ENCODE results near the gene CCL3.
"Not testable (repeated sequence)": the region's sequence is repeated elsewhere in the genome, so short reads cannot be mapped to it uniquely, and the experiment has no call there.

CCL3 gene

DNA sequence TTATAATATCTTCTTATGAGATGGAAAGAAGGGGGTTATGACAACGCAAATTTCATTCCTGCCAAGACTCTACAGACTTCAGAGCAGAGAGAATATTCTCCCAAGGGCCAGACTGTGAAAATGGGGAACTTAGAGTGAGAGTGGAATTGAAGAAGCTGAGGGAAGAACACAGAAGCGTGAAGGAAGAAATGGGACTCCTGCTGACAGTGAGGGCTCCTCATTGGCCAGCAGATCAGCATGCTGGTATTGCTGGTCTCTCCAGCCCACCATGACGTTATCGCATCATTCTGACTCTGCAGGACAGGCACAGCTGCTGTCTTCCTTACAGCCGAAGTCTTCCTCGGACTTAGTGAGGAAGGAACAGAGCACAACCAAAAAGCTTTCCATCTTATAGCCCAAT lies 38.0 kb upstream of the CCL3 start:
- Histone ChIP-seq H3K4me1 (ENCODE audit: control insufficient read depth, low read depth, low read length) (peaks cover 8% of the 10 kb centered on the region), H3K27me3 (ENCODE audit: control insufficient read depth, insufficient read depth, low read length) (no peaks in the 10 kb centered on the region), H3K9me3 (ENCODE audit: control insufficient read depth, low read depth, low read length) (peaks cover 11% of the 10 kb centered on the region), H3K4me3 (ENCODE audit: low read length) (no peak overlapping the region), H3K36me3 (ENCODE audit: control insufficient read depth, low read depth, low read length) (no peaks in the 10 kb centered on the region), H3K27ac (ENCODE audit: low read length) (no peak overlapping the region), H3K9ac (ENCODE audit: low read length) (no peak overlapping the region)

DNA sequence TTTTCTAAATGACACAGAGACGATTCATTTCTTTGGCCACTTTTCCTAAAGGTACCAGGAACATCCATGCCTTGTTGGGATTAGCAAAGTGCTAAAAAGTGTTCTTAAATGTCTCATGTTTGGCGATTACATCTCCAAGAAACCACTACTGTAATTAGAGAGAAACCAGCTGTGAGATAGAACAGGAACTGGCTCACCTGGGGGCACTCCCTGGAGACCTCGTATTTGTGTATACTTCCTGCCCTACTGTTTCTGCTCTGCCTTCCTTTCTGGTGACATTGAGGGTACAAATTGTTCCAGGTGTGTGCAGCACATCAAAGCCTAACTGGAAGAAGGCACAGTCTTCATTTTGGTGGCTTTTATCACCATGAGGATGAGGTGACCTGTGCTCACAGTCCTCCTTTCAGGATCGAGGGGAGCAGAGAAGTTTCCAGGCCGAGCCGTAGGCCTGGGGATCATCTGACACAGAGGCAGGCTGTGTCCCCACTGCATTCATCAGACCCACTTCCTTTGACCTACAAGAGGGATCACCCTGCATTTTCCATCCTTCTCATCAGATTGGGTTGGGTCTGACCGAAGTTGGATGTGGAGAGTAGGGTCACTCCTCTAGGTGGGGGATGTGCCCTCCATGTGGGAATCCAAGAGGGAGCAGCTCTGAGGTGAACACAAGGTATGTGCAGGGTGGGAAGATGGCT lies 37.4 kb upstream of the CCL3 start:
- no peak overlapping the region for H3K27ac ChIP-seq (ENCODE audit: low read length)
- H3K27me3 ChIP-seq (ENCODE audit: control insufficient read depth, insufficient read depth, low read length): no peaks in the 10 kb centered on the region
- H3K9me3 ChIP-seq (ENCODE audit: control insufficient read depth, low read depth, low read length): peaks cover 11% of the 10 kb centered on the region
- no peak overlapping the region for H3K9ac ChIP-seq (ENCODE audit: low read length)
- no peaks in the 10 kb centered on the region for H3K36me3 ChIP-seq (ENCODE audit: control insufficient read depth, low read depth, low read length)
- H3K4me1 ChIP-seq (ENCODE audit: control insufficient read depth, low read depth, low read length): peaks cover 10% of the 10 kb centered on the region
- H3K4me3 ChIP-seq (ENCODE audit: low read length): no peak overlapping the region

DNA sequence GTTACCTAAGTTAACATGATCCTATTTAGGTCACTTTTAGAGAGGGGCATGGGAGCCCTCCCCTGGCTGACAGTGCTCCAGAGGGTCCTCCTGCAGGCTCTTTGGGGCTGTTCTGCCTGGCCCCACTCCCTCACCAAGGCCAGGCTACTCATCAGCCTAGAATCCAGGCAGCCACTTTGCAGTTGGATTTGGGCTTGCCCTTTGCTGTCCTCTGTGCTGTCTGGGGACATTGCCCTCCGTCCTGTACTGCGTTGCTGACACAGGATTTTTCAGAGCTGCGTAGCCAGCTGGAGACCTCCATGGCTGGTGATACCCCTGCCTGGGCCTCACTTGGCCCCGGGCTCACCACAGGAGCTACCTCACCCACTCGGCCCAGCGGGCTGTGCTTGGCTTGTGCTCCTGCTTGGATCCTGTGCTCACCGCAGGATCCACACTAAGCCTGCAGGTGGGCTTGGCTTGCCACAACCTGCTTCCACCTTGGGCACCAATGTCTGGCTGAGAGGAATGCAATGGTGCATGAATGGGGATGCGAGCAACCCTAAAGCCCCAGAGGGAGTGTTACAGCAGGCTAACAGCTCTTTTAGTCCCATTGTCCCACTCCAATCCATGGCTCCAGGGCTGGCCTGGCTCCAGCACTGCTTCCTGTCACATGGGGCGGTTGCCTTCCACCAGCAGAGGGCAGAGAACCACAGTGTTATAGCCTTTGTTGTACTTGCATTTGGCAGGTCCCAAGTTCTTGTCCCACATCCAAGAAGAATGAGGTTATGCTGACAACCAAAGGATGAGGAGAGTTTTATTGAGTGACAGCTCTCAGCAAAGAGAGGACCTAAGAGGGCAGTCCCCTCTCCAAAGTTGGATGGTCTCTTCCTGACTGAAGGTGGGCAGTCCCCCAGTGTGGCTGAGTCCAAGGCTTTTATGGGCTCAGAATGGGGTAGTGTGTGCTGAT lies 35.2 kb upstream of the CCL3 start:
- no peaks in the 10 kb centered on the region for H3K27me3 ChIP-seq (ENCODE audit: control insufficient read depth, insufficient read depth, low read length)
- peaks cover 11% of the 10 kb centered on the region for H3K9me3 ChIP-seq (ENCODE audit: control insufficient read depth, low read depth, low read length)
- H3K27ac ChIP-seq (ENCODE audit: low read length): no peak overlapping the region
- no peak overlapping the region for H3K4me3 ChIP-seq (ENCODE audit: low read length)
- no peak overlapping the region for H3K9ac ChIP-seq (ENCODE audit: low read length)
- no peaks in the 10 kb centered on the region for H3K36me3 ChIP-seq (ENCODE audit: control insufficient read depth, low read depth, low read length)
- peaks cover 10% of the 10 kb centered on the region for H3K4me1 ChIP-seq (ENCODE audit: control insufficient read depth, low read depth, low read length)

DNA sequence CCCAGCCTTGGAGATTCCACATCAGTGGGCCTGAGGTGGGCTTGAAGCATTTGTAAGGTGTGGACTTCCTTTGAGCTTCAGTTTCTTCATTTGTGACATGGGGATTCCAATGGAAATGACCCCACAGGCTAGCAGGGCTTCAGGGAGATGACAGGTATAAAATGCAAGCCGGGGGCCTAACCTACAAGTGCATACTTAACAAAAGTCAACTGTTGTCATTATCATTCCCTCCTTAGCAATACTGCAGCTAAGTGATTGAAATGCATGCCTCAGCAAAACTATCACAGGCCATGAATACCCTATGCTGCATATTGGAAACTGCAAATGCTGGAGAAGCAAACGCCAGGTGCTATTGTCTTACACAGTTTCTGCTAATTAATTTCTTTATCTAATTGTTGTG lies 33.5 kb upstream of the CCL3 start:
- no peak overlapping the region for H3K4me3 ChIP-seq (ENCODE audit: low read length)
- H3K9me3 ChIP-seq (ENCODE audit: control insufficient read depth, low read depth, low read length): peaks cover 11% of the 10 kb centered on the region
- no peak overlapping the region for H3K27ac ChIP-seq (ENCODE audit: low read length)
- peaks cover 10% of the 10 kb centered on the region for H3K4me1 ChIP-seq (ENCODE audit: control insufficient read depth, low read depth, low read length)
- no peaks in the 10 kb centered on the region for H3K36me3 ChIP-seq (ENCODE audit: control insufficient read depth, low read depth, low read length)
- H3K9ac ChIP-seq (ENCODE audit: low read length): no peak overlapping the region
- H3K27me3 ChIP-seq (ENCODE audit: control insufficient read depth, insufficient read depth, low read length): no peaks in the 10 kb centered on the region

DNA sequence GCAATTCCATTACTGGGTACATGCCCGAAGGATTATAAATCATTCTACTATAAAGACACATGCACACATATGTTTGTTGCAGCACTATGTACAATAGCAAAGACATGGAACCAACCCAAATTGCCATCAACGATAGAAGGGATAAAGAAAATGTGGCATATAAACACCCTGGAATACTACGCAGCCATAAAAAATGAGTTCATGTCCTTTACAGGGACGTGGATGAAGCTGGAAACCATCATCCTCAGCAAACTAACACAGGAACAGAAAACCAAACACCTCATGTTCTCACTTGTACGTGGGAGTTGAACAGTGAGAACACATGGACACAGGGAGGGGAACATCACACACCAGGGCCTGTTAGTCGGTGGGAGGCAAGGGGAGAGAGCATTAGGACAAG lies 31.2 kb upstream of the CCL3 start:
- not testable (repeated sequence) for H3K4me3 ChIP-seq (ENCODE audit: low read length); H3K27me3 ChIP-seq (ENCODE audit: control insufficient read depth, insufficient read depth, low read length); H3K9ac ChIP-seq (ENCODE audit: low read length); H3K36me3 ChIP-seq (ENCODE audit: control insufficient read depth, low read depth, low read length); H3K27ac ChIP-seq (ENCODE audit: low read length)
- H3K9me3 ChIP-seq (ENCODE audit: control insufficient read depth, low read depth, low read length): peaks cover 11% of the 10 kb centered on the region
- H3K4me1 ChIP-seq (ENCODE audit: control insufficient read depth, low read depth, low read length): peaks cover 10% of the 10 kb centered on the region

DNA sequence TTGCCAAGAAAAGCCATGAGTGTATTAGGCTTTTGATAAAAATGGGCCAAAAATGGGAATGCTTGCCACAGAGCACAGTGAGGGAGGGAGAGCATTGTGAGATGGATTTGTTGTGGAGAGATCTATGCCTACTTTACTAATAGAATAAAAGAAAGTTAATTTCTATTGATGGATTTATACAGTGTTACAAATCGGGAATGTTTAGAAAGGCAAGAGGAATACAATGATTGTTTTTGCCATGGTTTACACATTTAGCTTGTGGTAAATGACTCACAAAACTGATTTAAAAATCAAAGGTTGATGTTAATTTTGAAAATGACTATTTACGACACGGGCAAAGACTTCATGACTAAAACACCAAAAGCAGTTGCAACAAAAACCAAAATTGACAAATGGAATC lies 30.3 kb upstream of the CCL3 start:
- Histone ChIP-seq H3K36me3 (ENCODE audit: control insufficient read depth, low read depth, low read length) (no peaks in the 10 kb centered on the region), H3K4me1 (ENCODE audit: control insufficient read depth, low read depth, low read length) (peaks cover 10% of the 10 kb centered on the region), H3K27ac (ENCODE audit: low read length) (no peak overlapping the region), H3K4me3 (ENCODE audit: low read length) (no peak overlapping the region), H3K9me3 (ENCODE audit: control insufficient read depth, low read depth, low read length) (peaks cover 3% of the 10 kb centered on the region), H3K9ac (ENCODE audit: low read length) (no peak overlapping the region), H3K27me3 (ENCODE audit: control insufficient read depth, insufficient read depth, low read length) (no peaks in the 10 kb centered on the region)

DNA sequence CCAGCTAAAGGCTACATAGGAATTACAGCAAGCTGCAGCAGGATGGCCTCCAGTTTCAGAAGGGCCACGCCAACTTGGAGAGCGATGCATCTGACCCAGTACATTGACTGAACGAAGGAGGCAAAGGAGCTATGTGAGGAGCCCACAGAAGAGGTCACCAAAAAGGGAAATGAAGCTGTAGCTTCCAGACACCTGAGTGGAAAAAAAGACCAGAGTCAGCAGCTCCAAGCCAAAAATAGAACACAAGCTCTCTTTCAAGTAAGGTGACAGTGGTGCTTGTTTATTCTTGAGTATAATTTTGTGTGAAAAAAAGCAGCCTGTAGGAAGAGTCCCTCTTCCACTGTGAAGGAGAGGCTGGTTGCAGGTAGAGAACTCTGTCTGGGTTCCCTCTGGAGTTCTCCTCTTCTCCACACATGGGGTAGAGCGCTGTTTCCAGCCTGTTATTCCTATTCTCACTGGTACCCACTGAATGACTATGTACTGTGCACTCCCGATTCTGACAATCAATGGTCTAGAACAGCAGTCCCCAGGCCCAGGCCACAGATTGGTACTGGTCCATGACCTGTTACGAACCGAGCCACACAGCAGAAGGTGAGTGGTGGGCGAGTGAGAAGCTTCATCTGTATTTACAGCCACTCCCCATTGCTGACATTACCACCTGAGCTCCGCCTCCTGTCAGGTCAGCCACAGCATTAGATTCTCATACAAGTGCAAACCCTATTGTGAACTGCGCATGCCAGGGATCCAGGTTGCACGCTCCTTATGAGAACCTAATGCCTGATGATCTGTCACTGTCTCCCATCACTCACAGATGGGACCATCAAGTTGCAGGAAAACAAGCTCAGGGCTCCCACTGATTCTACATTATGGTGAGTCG lies 28.8 kb upstream of the CCL3 start:
- H3K4me1 ChIP-seq (ENCODE audit: control insufficient read depth, low read depth, low read length): peaks cover 10% of the 10 kb centered on the region
- no peaks in the 10 kb centered on the region for H3K27me3 ChIP-seq (ENCODE audit: control insufficient read depth, insufficient read depth, low read length)
- no peaks in the 10 kb centered on the region for H3K36me3 ChIP-seq (ENCODE audit: control insufficient read depth, low read depth, low read length)
- no peak overlapping the region for H3K4me3 ChIP-seq (ENCODE audit: low read length)
- no peak overlapping the region for H3K27ac ChIP-seq (ENCODE audit: low read length)
- H3K9me3 ChIP-seq (ENCODE audit: control insufficient read depth, low read depth, low read length): no peaks in the 10 kb centered on the region
- no peak overlapping the region for H3K9ac ChIP-seq (ENCODE audit: low read length)

DNA sequence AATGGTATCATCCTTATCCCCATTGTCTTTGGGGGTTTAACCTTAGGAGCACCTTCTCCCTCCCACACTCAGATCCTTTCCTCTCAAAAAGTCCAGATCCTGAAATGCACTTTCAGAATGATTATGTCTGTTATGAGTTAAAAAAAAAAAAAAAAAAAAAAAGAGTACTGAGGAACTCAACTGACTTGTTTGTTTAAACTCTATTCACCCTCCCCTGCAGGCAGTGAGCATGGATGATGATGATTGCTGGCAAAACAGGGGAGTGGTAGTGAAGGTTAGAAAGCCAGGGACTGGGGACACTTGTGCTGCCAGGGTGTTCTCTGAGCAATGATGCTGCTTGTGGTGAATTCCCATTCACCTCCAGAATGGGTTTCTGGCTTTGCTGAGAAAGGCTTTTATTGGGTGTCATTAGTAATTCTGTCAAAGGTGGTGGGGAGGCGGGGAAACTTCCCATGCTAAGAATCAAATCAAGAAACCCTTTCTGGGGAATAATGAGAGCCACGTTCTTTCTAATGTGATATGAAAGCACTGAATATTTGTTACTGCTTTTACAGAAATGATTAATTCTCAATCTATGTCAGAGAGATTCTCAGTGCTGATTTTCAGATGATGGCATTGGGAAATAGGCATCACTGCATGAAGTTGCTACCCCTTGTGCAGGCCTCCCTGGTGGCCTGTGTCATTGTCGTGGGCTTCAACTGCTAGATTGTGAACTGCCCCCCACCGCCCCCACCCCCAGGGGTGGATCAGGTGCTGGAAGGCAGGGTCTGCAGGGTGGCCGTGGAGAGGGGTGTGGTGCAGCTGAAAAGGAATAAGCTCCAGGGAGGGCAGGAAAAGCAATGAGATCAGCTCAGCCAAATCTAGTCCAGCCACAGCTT lies 27.8 kb upstream of the CCL3 start:
- H3K4me3 ChIP-seq (ENCODE audit: low read length): no peak overlapping the region
- peaks cover under 1% of the 10 kb centered on the region for H3K4me1 ChIP-seq (ENCODE audit: control insufficient read depth, low read depth, low read length)
- H3K27me3 ChIP-seq (ENCODE audit: control insufficient read depth, insufficient read depth, low read length): no peaks in the 10 kb centered on the region
- H3K9ac ChIP-seq (ENCODE audit: low read length): no peak overlapping the region
- H3K9me3 ChIP-seq (ENCODE audit: control insufficient read depth, low read depth, low read length): no peaks in the 10 kb centered on the region
- H3K27ac ChIP-seq (ENCODE audit: low read length): no peak overlapping the region
- no peaks in the 10 kb centered on the region for H3K36me3 ChIP-seq (ENCODE audit: control insufficient read depth, low read depth, low read length)

DNA sequence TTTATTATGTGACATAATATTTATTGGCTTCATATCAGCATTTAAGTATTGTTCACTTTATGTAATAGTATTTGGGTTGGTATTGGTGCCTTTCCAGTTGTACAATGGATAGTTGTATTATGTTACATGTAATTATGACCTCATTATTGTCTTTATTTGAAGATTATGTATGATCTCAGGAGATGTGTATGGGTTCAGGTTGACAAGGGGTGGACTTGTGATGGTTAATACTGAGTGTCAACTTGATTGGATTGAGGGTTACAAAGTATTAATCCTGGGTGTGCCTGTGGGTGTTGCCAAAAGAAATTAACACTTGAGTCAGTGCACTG lies 25.7 kb upstream of the CCL3 start:
- not testable (repeated sequence) for H3K27ac ChIP-seq (ENCODE audit: low read length); H3K9ac ChIP-seq (ENCODE audit: low read length)

DNA sequence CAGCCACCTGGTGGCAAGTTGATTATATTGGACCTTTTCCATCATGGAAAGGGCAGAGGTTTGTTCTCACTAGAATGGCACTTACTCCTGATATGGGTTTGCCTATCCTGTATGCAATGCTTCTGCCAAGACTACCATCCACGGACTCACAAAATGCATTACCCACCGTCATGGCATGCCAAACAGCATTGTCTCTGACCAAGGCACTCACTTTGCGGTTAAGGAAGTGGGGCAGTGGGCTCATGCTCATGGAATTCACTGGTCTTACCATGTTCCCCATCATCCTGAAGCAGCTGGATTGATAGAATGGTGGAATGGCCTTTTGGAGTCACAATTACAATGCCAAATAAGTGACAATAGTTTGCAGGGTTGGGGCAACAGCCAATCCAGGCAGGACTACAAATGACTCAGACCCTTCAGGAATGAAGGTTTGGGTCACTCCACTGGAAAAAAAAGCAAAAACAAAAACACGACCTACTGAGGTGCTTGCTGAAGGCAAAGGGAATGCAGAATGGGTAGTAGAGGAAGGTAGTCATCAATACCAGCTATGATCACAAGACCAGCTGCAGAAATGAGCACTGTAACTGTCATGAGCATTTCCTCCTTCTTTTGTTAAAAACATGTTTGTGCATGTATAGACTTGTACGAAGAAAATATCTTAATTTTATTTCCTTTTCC lies 25.2 kb upstream of the CCL3 start:
- not testable (repeated sequence) for H3K9me3 ChIP-seq (ENCODE audit: control insufficient read depth, low read depth, low read length); H3K4me3 ChIP-seq (ENCODE audit: low read length); H3K36me3 ChIP-seq (ENCODE audit: control insufficient read depth, low read depth, low read length); H3K27me3 ChIP-seq (ENCODE audit: control insufficient read depth, insufficient read depth, low read length); H3K27ac ChIP-seq (ENCODE audit: low read length); H3K4me1 ChIP-seq (ENCODE audit: control insufficient read depth, low read depth, low read length); H3K9ac ChIP-seq (ENCODE audit: low read length)

More for the DNA sequence above, 25.7 kb upstream of the CCL3 start:
- H3K4me3 ChIP-seq (ENCODE audit: low read length); H3K36me3 ChIP-seq (ENCODE audit: control insufficient read depth, low read depth, low read length); H3K27me3 ChIP-seq (ENCODE audit: control insufficient read depth, insufficient read depth, low read length); H3K4me1 ChIP-seq (ENCODE audit: control insufficient read depth, low read depth, low read length); H3K9me3 ChIP-seq (ENCODE audit: control insufficient read depth, low read depth, low read length): not testable (repeated sequence)
